Thyroid gland (tissue), 4 donors: ENCODE data around the gene CLEC2D.

Experiments used
- CTCF ChIP-seq, 6 experiments: fragments of 200-600 bp in 3 of 6; fragments of 450-650 bp in 3 of 6; sonication (generic) in 3 of 6; IDR thresholded peaks; one replicate each; pipeline ENCODE4 v1.5.1; 2016 to 2019; ENCODE audit warnings: antibody characterized with exemption in 6 of 6, mild to moderate bottlenecking in 2 of 6, inconsistent platforms in 1 of 6, moderate library complexity in 1 of 6
- POLR2A ChIP-seq, 2 donors: fragments of 450-650 bp; IDR thresholded peaks; one replicate each; pipeline ENCODE4 v1.6.1; 2017; ENCODE audit warnings: antibody characterized with exemption in 2 of 2, mild to moderate bottlenecking in 2 of 2, moderate library complexity in 1 of 2

DNA sequence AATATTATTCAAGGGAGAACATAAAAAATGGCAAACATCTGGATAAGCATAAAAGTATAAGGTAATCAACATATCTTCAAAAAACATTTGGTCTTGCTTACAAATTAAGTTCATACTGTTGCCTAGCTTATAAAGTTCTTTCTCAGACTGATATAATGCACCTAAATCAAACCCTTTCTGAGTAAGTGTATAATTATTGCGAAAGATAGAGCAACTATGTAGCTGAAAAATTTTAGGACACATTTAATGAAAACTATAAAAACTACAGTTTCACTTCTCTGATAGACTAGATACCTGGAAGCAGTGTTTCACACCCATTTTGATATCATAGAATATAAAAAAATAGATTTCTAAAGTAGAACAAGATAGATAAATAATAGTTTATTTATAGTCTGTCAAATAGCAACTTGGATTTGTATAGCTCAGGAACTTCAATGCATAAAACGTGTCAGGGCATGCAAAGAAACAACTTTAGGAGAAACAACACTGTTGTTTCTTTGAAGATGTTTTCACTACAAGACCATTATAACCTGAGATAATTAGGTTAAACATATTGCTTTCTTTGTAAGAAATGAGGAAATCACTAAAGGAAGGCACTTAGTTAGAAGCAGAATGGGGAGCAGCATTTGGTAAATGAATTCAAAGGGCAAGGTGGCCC is 55.8 kb downstream of the CLEC2D start:
- TF ChIP-seq CTCF (IDR thresholded peaks at IDR 0.05): no peak
- no peak for TF ChIP-seq POLR2A (IDR thresholded peaks at IDR 0.05)
